ENCODE results near the gene BTD.

DNA sequence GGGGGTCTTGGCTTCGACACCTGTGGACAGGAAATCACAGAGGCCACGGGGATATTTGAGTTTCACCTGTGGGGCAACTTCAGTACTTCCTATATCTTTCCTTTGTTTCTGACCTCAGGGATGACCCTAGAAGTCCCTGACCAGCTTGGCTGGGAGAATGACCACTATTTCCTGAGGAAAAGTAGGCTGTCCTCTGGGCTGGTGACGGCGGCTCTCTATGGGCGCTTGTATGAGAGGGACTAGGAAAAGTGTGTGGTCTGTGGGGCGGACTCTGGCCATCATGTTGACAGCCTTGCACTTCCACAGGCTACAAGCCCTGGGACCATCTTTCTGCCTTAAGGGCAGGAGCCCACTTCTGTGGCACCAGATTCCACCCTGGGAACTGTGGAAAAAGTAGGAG, 43.7 kb downstream of the BTD start:
- TF ChIP-seq EZH2 (IDR thresholded peaks at IDR 0.05; ENCODE audit: borderline replicate concordance, low read depth, low read length, severe bottlenecking) (no peak), POLR2A (IDR thresholded peaks at IDR 0.05; ENCODE audit: low read depth, low read length) (no peak), POLR2AphosphoS5 (IDR thresholded peaks at IDR 0.05; ENCODE audit: insufficient read depth, low read depth, low read length) (no peak)
- TF ChIP-seq, protein P1, sequence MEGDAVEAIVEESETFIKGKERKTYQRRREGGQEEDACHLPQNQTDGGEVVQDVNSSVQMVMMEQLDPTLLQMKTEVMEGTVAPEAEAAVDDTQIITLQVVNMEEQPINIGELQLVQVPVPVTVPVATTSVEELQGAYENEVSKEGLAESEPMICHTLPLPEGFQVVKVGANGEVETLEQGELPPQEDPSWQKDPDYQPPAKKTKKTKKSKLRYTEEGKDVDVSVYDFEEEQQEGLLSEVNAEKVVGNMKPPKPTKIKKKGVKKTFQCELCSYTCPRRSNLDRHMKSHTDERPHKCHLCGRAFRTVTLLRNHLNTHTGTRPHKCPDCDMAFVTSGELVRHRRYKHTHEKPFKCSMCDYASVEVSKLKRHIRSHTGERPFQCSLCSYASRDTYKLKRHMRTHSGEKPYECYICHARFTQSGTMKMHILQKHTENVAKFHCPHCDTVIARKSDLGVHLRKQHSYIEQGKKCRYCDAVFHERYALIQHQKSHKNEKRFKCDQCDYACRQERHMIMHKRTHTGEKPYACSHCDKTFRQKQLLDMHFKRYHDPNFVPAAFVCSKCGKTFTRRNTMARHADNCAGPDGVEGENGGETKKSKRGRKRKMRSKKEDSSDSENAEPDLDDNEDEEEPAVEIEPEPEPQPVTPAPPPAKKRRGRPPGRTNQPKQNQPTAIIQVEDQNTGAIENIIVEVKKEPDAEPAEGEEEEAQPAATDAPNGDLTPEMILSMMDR (IDR thresholded peaks at IDR 0.05; ENCODE audit: extremely low read depth in 1 of 2, insufficient read depth in 1 of 2, low read depth in 1 of 2, low read length in 2 of 2) = no peak

All from endothelial cell of umbilical vein (primary cell).